ENCODE results near the gene DOCK2.

Gene DOCK2

DNA sequence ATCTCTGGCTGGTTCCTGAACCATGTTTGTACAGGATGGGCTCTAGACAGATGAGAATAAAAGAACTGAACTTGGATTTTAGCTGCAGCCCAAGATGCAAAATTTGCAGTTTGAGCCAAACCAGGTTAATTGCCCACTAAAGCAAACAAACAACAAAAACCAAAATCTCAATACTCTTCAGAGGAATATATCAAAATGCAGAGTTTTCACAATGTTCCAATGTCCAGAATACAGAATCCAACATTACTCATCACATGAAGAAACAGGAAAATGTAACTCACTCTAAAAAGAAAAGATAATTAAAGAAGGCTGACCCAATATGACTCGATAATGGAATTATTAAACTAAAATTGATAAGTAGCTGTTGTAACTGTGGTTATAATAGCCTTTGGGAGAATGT, 489.0 kb downstream of the DOCK2 start:
- no peak for DNase-seq (ENCODE audit: low spot score)

DNA sequence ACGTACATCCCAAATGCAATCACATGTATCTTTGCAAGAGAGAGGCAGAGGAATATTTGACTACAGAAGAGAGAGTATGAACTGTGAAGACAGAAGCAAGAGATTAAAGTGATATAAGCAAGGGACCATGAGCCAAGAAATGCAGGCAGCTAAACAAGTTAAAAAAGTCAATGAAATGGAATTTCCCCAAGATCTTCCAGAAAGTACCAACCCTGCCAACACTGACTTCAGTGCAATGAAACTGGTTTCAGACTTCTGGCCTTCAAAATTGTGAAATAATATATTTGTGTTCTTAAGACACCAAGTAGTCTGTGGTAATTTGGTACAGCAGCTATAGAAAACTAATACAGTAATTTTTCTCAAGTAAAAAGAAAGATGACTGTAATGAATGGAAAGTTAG, 489.6 kb downstream of the DOCK2 start:
- DNase-seq (ENCODE audit: low spot score) = no peak

DNA sequence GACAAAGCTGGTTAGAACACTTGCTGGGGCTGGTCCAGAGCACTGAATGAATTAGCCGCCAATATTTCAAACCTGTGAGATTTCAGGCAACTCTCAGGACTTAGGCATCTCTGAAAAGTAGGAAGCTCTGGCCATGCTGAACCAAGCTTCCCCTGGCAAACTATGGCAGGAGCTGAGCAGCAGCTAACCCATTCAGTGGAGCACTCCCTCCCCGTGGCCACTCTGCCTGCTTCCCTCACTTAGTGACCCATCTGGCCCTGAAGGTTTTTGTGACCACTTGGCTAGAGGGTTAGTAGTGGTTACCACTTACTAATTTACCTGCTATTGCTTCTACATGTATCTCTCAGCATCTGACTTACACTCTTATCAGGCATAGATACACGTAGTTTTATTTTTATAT, 494.2 kb downstream of the DOCK2 start:
- no peak for DNase-seq (ENCODE audit: low spot score)

DNA sequence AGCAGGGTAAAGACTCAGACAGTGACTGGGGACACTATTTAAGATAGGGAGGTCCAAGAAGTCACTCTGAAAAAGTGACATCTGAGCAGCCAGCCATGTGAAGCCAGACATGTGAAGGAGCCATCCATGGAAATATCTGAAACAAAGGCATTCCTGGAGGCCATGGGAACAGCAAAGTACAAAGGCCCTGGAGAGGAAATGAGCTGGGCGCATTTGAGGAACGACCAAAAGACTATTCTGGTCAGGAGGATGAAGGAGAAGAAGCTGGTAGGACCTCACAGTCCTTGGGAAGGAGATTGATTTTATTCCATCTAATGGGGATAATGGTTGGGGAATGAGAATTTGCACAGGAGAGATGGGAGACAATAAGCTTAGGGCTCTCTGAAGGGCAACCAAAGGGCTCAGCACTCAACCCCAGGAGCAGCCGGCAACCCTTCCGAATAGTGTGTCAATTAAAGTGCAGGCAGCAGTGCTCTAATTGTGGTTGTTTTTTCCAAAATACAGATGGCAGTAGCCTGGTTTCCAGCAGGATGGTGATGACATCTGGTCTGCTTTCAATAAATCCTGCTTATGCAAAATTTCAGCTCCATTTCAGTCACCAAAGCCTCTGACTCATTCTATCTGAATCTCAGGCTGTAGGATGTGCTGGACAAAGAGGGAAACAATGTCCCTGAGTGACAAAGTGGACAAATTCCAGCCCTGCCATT, 495.3 kb downstream of the DOCK2 start:
- peak; percentile 37 for DNase-seq (ENCODE audit: low spot score)
